NOMO-1 (cell line): Measurements from ENCODE around the gene TECPR2.
A peak's percentile ranks its signal among the peaks of the same experiment; 100 is the strongest.

Experiments
- DNase-seq, 2 experiments: peaks; one replicate each; lab custom pipeline; 2025; ENCODE audit not compliant: unreplicated experiment in 2 of 2; lab: John Stamatoyannopoulos, UW

Gene TECPR2

DNA sequence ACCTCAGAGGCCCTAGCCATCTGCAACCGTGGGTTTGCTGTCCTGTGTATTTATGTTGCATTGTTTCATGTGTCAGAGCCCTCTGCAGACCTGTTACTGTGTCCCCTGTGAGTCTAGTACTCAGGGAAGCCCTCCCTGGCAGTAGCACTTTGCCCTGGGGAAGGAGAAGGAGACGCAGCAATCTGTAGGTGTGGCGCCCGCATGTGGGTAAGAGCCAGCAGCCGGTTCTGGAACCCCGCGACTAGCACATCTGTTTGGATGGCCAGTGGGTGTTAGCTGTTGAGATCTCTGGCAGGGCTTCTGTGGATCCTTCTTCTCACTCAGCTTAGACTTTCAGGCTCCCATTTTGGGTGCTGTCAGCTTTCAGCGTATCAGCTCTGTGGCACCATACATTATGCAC, 57.0 kb downstream of the TECPR2 start:
- no peak for DNase-seq

DNA sequence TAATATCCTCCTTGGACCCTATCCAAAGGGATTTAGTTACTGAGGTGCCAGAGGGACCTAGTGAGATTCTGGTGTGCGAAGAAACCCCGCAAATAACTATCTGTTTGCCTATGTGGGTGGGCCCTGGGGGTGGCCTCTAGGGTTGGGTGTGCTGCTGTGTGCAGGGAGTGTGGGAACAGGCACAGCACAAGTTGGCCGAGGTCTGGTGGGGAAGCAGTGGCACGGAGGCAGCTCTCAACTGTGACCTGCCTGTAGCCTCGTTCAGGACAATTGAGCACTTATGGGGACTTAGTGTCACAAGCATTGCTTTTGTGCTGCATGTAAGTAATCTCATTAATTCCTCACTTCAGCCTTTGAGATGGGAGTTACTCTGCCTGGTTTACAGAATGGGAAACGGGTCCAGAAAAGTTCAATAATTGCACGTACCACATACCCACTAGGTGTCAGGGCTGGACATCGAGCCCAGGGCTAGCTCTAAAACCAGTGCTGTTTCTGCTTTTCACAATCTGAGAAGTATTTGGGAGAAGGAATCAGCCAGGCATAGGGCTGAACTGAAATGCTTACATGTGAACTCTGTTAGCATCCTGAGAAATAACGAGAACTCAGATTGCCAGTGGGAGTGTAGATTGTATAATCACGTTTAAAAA, 58.8 kb downstream of the TECPR2 start:
- no peak for DNase-seq

DNA sequence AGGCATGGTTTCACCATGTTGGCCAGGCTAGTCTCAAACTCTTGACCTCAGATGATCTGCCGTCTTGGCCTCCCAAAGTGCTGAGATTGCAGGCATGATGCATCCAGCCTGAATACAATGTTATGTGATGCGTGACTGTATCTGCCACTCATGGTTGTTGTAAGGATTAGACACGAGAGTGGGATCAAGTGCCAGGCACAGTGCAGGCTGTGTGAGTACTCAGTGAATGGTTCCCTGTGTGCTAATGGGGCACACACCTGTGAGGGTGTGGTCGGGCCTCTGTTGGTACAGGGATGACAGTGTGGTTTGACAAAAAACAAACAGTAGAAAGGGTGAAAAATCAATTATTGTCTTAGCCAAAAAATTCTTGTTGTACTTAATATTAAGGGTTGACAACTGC, 61.8 kb downstream of the TECPR2 start:
- DNase-seq, result no peak

DNA sequence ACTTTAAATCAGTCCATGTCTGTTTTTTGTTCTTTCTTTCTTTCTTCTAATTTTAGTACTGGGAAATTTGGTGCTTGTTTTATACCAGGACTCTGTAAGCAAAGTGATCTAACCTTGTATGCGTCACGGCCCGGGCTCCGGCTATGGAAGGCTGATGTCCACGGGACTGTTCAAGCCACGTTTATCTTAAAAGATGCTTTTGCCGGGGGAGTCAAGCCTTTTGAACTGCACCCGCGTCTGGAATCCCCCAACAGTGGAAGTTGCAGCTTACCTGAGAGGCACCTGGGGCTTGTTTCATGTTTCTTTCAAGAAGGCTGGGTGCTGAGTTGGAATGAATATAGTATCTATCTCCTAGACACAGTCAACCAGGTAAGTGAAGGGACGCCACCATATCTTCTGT, 62.2 kb downstream of the TECPR2 start:
- DNase-seq, result no peak

DNA sequence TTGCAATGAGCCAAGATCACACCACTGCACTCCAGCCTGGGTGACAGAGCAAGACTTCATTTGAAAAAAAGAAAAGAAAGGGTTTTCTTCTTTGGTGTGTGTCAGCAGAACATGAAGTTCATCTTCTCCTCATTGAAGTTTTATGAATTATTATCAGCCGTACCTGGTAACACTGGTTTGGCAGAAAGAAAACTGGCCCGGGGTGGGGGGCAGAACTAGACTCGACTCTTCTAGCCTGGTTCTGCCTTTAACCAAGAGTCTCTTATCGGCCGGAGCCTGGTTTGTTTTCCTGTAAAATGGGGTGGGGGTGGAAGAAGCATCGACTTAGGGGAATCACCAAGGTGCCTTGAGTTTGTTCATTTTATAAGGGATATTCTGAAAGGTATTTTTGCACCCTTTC, 64.1 kb downstream of the TECPR2 start:
- no peak for DNase-seq

DNA sequence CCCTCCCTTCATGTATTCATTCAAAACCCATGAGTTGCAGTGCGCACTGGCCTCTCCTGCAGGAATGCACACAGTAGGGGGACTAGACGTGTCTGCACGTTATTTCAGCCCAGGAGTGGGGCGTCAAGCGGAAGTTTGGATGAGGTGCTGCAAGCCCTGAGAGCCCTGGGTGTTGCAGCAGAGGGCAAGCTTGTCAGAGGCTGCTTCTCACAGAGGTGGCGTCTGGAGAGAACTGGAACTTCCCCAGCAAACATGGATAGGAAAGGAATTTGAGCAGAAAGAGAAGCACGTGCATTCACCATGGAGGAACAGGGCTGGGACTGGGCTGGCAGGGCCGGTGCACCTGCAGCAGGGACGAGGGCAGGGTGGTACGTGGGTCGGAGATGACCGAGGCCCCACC, 64.9 kb downstream of the TECPR2 start:
- no peak for DNase-seq

DNA sequence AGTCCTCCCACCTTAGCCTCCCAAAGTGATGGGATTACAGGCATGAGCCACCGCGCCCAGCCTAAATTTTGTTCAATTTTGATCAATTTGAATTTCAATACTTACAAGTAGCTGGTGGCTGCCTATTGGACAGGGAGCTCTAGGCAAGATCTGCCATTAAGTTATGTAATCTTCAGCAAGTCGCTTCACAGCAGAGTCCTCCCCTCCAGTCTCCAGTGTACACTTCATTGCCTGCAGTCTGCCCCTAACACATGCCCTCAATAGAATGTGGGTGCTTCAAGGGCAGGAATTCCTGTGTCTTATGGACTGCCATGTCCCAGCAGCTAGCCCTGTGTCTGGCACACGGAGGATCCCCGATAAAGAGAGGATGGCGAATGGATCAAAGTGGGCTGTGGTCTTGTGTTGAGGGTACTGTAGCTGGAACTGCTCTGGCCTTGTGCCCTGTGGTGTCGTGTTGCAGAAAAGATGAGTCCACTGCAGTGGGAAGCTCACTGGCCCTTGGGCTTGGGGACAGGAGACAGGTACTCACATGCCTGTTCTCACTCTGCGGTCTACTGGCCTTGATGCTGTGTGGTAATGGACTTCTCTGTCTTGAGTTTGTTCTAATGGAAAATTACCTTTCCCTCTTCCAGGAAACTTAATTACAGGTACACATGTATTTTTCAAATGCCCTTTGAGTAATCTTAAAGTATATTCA, 67.6 kb downstream of the TECPR2 start:
- DNase-seq, result no peak

DNA sequence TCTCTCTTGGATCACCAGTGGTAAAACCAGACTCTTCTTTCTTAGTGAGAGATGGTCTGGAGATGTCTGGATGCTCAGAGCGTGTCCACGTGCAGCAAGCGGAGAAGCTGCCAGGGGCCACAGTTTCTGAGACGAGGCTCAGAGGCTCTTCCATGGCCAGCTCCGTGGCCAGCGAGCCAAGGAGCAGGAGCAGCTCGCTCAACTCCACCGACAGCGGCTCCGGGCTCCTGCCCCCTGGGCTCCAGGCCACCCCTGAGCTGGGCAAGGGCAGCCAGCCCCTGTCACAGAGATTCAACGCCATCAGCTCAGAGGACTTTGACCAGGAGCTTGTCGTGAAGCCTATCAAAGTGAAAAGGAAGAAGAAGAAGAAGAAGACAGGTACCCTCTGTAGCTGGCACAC, 69.0 kb downstream of the TECPR2 start:
- no peak for DNase-seq

DNA sequence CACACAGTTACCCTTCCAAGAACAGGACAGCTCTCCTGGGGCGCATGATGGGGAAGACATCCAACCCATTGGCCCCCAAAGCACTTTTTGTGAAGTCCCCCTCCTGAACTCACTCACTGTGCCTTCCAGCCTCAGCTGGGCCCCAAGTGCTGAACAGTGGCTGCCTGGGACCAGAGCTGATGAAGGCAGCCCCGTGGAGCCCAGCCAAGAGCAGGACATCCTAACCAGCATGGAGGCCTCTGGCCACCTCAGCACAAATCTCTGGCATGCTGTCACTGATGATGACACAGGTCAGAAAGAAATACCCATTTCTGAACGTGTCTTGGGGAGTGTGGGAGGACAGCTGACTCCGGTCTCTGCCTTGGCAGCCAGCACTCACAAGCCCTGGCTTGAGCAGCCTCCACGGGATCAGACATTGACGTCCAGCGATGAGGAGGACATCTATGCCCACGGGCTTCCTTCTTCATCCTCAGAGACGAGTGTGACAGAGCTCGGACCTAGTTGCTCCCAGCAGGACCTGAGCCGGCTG, 72.0 kb downstream of the TECPR2 start:
- DNase-seq, result no peak

DNA sequence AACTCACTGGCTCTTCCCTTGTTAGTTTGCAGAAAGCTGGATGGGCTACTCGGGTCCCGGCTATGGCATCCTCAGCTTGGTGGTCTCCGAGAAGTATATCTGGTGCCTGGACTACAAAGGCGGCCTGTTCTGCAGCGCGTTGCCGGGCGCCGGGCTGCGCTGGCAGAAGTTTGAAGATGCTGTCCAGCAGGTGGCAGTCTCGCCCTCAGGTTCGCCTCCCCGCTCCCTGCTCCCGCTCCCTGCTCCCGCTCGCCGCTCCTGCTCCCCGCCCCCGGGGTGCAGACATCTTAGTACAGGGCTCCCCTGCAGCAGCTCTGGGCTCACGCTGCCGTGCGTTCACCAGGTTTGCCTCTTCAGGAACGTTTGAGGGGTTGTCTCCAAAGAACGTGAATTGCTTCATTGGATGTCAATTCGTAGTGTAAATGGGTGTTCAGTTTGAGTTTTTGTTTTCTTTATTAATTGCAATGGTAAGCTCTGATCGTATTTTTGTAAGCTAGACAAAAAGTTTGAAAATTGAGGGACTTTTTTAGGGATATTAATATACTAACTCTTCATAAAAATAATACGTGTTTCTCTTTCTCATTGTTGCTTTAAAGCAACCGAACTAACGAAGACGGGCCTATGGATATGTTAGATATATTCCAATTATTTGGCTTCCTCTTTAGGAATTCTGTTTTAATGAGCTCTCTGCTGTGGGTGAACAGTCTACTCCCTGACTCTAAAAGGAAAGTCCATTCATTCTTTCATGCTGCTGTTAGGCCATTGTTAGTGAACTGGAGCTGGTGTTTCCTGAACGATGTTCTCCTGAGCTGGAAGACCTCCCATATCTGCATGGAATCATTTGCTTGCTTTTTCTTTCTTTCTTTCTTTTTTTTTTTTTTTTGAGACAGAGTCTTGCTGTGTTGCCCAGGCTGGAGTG, 75.5 kb downstream of the TECPR2 start:
- peak; percentile 16 to 34 for DNase-seq

DNA sequence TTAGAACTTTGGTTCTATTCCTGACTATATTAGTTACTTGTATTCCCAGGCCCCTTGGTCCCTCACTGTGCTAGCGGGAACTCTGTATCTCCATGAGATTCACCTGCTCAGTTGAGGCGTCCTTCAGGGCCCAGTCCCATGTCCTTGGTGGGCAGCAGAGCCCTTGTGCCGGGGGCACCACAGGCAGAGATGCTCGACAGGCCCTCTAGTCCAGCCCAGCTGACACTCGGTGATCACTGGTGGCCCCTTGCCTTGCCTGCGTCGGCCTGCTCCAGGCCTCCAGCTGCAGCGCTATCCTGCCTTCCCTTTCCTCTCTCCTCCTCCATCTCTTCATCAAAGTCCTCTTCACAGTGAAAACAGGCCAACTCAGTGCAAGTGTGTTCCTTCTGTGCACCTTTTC, 76.8 kb downstream of the TECPR2 start:
- no peak for DNase-seq

DNA sequence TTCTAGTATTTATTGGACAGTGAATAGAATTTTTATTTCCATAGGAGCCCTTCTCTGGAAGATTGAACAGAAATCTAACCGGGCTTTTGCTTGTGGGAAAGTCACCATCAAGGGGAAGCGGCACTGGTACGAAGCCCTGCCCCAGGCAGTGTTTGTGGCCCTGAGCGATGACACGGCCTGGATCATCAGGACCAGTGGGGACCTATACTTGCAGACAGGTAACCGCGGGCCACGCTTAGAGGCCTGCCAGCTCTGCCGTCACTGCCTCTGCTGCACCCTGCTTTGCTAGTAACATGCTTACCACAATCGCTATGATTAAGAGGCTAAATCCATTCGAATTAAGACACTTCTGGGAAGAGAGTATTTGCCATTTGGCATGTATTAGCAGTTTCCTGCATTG, 77.7 kb downstream of the TECPR2 start:
- DNase-seq, result no peak

DNA sequence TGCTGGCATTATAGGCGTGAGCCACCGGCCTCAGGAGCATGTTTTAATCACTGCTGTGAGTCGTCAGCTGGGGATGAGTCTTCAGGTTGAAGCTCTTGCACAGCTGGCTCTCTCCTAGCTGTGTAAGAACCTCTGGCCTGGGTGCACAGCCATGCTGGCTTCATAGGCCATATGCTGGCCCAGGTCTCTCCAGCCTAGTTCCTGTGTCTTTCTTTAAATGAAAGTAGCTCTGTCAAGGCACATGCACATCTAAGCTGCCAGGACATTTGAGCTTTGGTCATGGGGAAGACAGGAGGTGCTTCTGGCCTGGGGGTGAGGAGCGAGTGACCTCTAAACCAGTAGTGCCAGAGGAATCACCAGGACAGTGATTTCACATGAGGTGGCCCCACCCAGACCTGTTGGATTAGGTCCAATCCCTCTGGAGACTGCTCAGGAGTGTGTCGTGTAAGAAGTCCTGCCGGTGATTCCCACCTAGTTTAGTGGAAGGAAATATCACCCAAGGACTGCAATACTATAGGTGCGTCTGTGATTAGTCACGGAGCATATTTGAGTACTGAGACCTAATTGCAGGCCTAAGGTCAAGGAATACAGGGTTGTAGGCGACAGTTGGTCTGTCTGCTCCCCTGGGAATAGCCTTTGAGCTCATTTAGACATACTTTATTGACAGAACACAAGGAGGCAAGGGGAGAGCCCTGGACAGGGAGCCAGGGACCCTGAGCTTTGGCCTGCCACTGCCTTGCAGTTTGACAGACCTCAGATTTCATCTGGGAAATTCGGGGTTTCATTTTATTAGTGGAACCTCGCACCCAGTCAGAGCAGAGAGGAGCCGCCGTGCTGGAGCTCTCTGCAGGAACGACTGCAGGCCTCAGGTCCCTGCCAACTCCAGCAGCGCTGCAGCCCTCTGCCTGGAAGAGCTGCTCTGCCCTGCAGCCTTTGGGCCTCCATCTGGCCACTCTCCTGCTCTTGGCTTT, 79.8 kb downstream of the TECPR2 start:
- no peak for DNase-seq

DNA sequence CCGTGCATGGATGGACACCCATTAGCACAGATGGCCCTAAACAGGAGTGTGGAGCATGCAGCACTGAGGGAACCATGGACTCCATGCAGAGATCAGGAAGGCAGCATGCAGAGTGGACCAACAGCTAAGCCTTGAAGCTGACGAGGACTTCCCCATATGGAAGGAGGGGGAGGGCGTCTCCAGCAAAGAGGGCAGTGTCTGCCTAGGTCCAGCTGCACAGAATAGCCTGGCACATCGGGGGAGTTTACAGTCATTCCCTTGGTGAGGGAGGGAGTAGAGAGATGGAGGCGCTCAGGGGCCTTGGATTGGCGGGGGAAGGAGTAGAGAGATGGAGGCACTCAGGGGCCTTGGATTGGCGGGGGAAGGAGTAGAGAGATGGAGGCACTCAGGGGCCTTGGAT, 82.3 kb downstream of the TECPR2 start:
- DNase-seq, result no peak

DNA sequence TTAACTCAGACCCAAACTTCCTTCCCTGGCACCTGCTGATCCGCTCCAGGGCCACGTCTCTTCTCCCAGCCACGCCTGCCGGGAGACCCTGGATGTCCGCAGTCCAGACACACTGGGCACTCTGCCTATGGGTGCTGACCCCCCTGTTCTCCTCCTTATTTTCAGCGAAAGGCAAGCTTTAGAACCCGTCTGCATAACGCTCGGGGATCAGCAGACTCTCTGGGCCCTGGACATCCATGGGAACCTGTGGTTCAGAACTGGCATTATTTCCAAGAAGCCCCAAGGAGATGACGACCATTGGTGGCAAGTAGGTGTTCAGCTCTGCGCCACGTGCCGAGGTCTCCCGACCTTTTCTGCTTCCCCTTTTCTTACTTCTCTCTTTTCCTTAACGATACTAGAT, 82.9 kb downstream of the TECPR2 start:
- DNase-seq, result no peak

DNA sequence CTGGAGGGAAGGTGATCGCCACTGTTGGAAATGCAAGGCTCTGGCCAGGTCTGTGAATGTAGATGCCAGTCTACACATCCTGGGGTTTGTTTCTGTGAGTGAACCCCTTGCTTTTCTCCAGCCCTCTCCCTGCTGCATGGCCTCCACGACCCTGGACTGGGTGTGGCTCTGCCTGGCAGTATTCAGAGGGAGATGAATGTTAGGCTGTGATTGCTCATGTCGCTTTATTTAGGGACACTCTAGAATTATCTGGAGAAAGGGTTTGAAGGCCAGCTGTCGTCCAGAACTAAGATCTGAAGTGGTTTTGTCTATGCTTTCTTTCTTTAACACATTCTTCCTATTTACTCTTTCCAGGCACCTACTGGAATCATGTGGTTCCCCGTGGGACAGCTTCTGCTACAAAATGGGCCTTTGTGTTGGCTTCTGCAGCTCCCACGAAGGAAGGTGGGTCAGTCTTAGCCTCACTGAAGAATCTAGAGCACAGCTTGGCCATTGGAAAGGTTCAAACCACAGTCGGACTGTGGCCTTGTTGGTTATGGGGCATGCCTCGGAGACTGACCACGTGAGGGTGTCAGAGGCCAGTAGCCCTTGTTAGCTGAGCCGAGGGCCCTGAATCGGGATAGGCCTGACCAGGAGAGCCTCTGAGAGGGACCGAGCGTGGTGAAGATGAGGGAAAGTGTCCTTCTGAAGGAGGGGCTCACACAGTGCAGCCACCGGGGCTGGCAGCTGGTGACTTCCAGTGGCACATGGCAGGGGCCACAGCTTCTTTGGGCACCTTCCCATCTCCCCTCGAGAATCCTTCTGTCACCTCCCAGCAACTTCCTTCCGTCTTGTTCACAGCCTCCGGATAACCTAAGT, 87.7 kb downstream of the TECPR2 start:
- no peak for DNase-seq

DNA sequence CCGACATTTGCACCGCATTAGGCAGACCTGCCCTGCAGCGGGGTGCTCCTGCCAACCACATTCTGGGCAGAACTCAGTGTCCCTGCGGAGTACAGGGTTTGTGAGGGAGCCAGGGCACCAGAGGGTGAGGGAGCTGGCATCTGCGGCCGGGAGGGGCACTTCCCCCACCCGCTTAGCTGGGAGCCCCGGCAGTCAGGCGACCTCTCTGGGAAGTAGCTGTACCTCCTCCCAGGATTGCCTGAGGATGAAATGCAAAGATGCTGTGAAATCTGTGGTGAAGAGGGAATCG, 88.3 kb downstream of the TECPR2 start:
- no peak for DNase-seq

DNA sequence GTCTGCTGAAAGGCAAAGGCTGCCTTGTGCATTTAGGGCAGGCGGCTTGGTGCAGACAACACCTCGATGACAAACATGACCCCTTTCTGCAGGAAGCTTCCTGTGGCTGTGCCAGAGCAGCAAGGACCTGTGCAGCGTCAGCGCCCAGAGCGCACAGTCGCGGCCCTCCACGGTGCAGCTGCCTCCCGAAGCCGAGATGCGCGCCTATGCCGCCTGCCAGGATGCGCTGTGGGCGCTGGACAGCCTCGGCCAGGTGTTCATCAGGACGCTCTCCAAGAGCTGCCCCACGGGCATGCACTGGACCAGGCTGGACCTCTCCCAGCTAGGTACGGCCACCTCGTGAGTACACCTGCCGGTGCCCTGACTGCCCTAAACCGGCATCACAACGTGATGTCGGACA, 89.6 kb downstream of the TECPR2 start:
- no peak for DNase-seq

DNA sequence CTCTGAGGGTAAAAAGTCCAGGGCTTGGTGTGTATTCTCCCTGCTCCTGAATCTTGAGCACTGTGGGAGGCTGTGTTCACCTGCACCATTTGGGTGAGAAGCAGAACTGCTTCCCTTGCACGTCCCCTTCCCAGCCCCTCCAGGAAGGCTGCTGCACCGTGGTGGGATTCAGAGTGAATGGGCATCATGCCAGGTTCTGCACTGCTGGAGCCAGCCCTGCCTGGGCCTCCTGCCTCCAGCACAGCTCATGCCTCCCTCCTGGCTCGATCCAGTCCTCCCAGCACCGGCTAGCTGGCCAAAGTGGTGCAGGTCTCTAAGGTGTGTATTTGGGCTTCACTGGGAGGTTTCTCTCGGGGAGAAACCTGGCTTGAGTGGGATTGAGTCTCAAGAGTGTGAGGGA, 92.0 kb downstream of the TECPR2 start:
- no peak for DNase-seq

DNA sequence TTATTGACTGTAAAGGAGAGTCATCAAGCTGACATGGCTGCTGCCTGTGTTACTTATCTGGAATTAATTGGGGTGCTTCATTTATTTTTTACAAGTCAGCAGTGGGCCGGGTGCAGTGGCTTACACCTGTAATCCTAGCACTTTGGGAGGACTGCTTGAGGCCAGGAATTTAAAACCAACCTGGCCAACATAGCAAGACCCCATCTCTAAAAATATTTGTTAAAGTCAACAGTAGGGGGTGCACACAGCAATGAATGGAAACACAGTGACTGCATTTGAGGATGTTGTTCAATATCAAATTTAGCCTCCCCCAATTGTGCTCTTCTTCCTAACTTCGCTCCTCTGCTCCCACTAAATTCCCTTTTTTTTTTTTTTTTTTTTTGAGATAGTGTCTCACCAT, 94.8 kb downstream of the TECPR2 start:
- DNase-seq, result no peak
